Activated CD4-positive, alpha-beta T cell treated with anti-CD3 and anti-CD28 coated beads, Interleukin-2, amount 50 U/mL, for 24 hours (primary cell): ENCODE data around the gene IFITM10.

Experiments used
- DNase-seq, 2 donors: peaks; one replicate each; pipeline ENCODE4 v3.0.0-alpha.2; 2020; ENCODE audit warnings: low read depth in 1 of 2, low spot score in 1 of 2

IFITM10 gene

GRCh38 chr11:1718326-1718725 is 32.1 kb downstream of the IFITM10 start:
- DNase-seq, result no peak

- DNase-seq, result no peak
Observed at GRCh38 chr11:1717745-1718144, 32.6 kb downstream of the IFITM10 start.

- DNase-seq, result no peak
Observed at GRCh38 chr11:1714908-1715885, 35.2 kb downstream of the IFITM10 start.

- no peak for DNase-seq
Observed at GRCh38 chr11:1708716-1709115, 41.7 kb downstream of the IFITM10 start.

- no peak for DNase-seq
Observed at GRCh38 chr11:1707751-1708150, 42.6 kb downstream of the IFITM10 start.

GRCh38 chr11:1706634-1707400 is 43.6 kb downstream of the IFITM10 start:
- no peak for DNase-seq

- no peak for DNase-seq
Observed at GRCh38 chr11:1705126-1706052, 45.0 kb downstream of the IFITM10 start.

- DNase-seq, result no peak
Observed at GRCh38 chr11:1703146-1703545, 47.2 kb downstream of the IFITM10 start.

GRCh38 chr11:1702506-1702905 is 47.9 kb downstream of the IFITM10 start:
- DNase-seq, result no peak

GRCh38 chr11:1701091-1701807 is 49.1 kb downstream of the IFITM10 start:
- DNase-seq, result no peak

- no peak for DNase-seq
Observed at GRCh38 chr11:1699771-1700170, 50.6 kb downstream of the IFITM10 start.

- DNase-seq, result no peak
Observed at GRCh38 chr11:1696608-1697570, 53.5 kb downstream of the IFITM10 start, which contains the start of gene KRTAP5-6. Gene KRTAP5-6, plus strand, starts transcription at chr11:1697195. Its CDS starts 51 bp downstream, at chr11:1697246.

- DNase-seq, result no peak
Observed at GRCh38 chr11:1695548-1696108, 54.8 kb downstream of the IFITM10 start.

- no peak for DNase-seq
Observed at GRCh38 chr11:1694846-1695547, 55.4 kb downstream of the IFITM10 start.

- peak; percentile 69 for DNase-seq
Observed at GRCh38 chr11:1694064-1694845, 56.1 kb downstream of the IFITM10 start.

GRCh38 chr11:1693327-1694063 is 56.9 kb downstream of the IFITM10 start:
- peak; percentile 52 for DNase-seq
